ENCODE results near the gene HIF3A.

The HIF3A gene

DNA sequence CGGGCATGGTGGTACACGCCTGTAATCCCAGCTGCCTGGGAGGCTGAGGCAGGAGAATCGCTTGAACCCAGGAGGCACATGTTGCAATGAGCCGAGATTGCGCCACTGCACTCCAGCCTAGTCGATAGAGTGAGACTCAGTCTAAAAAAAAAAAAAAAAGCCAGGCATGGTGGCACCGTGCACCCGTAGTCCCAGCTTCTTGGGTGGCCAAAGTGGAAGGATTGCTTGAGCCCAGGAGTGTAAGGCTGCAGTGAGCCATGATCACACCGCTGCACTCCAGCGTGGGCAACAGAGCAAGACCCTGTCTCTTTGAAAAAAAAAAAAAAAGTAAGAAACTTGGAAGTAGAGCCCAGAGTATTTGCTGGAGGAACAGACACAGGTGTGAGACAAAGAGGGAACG lies 88.8 kb downstream of the HIF3A start:
- no peak for DNase-seq

DNA sequence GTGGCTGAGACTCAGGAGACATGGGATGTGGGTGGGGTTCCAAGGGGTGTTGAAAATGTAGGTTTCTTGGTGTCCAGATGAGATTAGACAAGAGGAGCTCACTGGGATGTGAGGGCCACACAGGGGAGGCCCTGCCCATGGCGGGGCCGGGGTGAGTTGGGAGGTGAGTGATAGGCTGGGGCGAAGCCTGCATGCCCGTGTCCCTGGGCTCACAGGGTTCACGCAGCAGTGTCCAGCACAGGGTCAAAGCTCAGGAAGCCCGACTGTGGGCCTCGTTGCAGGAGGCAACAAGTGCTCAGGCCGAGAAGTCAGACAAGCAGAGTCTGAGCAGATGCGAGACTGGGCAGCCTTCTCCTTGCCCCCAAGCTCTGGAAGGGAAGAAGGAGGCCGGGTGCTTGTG lies 89.3 kb downstream of the HIF3A start:
- no peak for DNase-seq

DNA sequence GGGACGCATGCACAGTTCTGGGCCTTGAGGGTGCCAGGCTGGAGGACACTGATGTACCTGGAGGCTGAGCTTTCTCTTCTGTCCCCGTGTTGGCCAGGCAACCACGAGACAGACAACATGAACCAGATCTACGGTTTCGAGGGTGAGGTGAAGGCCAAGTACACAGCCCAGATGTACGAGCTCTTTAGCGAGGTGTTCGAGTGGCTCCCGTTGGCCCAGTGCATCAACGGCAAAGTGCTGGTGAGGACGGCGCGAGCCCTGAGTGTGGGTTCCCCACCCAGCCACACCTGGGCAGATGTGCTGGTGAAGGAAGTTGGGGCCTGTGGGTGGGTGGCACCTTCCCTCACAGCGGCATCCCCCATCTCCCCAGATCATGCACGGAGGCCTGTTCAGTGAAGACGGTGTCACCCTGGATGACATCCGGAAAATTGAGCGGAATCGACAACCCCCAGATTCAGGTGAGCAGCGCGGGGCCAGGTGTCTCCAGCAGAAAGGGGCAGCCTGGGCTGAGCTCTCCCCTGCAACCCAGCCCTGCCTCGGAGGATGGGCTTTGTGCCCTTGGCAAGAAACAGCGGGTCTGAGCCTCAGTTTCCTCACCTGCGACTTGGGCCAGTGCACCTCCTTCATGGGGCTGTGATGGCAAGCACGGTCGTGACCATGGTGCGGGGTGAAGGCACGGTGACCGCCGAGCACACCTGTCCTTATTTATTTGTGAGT lies 90.3 kb downstream of the HIF3A start:
- DNase-seq = no peak

DNA sequence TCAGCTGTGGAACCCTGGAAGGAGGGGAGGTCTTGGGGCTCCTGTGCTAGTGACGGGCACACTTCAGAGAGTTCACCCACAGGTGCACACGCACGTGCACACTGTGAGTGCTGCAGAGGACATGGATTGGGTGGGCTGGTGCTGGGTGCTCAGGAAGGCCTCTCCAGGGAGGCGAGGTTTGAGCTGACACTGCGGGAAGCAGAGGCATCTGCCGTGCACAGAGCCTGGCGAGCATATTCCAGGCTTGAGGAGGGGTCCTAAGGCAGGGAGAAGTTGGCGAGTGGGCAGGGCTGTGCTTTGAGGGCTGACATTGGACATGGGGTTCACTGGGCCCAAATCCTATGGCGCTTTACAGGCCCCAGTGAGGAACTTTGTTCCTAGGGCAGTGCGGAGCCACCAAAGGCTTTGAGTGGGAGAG lies 90.9 kb downstream of the HIF3A start:
- DNase-seq = no peak

DNA sequence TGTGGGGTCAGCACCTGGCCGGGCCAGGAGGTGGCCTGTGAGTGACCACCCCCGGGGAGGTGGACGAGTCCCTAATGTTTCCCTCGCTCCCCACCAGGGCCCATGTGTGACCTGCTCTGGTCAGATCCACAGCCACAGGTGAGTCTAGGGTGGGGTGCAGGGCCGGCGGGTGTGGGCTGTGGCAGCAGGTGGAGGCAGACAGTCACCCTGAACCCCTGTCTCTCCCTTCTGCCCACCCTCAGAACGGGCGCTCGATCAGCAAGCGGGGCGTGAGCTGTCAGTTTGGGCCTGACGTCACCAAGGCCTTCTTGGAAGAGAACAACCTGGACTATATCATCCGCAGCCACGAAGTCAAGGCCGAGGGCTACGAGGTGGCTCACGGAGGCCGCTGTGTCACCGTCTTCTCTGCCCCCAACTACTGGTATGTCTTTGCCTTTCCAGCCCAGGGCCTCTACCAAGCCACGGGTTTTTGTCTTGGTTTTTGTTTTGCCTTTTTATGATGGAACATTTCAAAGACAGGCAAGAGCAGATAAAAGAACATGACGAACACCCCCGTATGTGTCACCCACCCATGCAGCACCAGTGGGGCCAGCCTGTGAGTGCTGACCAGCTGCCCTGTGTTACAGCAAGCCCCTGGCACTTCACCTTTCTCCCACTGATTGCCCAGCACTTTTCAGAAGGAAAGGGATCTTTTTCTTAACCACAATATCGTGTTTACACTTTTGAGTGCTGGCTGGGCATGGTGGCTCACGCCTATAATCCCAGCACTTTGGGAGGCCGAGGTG lies 91.7 kb downstream of the HIF3A start:
- no peak for DNase-seq

DNA sequence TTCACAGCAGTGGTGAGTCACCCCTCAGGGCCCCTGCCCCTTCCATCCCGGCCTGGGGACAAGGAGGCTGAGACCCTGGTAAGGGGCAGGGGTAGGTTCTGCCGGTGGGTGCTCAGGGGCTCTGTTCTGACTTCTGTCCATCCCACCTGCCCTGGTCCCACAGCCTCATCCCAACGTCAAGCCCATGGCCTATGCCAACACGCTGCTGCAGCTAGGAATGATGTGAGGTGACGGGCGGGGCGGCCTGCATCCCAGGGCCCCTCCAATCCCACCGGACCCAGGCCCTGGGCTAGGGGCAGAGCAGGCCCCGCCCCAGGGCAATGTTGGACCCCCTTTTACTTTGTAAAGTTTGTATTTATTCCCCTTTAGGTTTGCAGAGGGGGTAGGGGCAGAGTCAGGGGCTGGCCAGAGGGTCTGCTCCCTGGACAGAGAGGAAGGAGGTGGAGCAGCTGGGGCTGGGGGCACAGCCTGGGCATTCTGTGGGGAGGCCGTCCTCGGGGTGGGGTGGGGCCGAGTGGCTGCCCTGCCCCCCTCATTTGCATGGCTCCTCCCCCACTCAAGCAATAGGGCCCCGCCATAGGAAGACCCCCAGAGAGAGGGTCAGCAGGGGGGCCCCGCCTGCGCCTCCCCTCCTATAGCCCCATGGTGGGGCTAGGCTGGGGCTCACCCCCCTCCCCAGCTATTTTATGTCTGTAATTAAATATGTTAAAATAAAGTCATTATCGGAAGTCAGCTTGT lies 93.4 kb downstream of the HIF3A start:
- no peak for DNase-seq

DNA sequence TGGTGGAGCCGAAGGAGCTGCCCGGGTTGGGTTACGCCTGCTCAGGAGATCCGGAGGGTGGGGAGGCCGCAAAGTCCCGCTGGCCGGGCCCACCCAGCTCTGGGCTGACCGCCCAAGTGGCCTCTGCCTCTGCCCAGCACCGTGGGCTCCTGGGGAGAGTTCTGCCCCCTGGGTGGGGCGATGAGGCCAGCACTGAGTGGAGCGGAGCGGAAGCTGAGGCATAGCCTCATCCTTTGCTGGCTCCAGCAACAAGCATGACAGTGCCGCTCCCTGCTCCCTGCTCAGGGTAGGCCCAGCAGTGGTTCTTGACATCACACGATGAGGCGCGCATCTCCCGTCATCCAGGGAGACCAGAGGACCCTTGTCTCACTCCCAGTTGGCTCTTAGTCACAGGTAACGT lies 94.0 kb downstream of the HIF3A start:
- DNase-seq = no peak

DNA sequence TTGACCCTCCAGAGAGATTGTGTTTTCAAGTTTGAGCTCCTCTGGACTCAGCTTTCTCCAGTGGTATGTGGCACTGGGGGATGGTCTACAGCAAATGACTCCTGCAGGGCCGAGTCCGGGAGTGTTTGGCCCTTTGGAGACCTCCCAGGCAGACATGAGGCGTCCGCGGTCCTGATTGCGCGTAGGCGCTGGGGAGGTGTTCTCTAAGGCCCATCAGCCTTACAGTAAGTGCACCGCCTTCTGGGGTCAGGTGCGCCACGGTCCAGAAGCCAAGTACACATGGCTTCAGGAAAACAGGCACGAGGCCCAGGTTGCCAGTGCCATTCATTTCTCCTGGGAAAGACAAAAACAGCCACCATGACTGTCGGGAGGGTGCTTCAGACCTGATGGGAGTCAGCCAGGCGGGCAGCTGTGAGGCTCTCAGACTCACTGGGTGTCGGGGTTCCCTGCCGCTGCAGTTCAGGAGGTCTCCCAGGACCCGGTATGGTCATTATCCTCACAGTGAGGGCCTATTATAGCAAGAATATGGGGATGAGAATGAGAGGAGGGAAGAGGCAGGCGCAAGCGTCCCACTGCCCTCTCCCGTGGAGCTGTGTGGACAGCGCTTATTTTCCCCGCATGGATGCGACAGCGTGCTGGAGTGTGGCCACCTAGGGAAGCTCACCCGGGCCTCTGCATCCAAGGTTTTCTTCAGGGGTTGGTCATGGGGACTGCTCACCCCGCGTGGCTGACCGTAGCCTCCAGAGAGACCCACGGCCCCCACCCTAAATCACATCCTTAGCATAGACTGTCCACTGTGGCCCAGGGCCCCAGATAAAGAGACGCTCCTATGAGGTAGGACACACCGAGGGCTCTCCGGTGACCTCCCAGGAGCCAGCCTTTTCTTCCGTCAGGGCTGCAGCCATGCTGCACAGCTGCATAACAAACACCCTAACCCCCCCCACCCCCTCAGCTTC lies 94.7 kb downstream of the HIF3A start:
- no peak for DNase-seq

DNA sequence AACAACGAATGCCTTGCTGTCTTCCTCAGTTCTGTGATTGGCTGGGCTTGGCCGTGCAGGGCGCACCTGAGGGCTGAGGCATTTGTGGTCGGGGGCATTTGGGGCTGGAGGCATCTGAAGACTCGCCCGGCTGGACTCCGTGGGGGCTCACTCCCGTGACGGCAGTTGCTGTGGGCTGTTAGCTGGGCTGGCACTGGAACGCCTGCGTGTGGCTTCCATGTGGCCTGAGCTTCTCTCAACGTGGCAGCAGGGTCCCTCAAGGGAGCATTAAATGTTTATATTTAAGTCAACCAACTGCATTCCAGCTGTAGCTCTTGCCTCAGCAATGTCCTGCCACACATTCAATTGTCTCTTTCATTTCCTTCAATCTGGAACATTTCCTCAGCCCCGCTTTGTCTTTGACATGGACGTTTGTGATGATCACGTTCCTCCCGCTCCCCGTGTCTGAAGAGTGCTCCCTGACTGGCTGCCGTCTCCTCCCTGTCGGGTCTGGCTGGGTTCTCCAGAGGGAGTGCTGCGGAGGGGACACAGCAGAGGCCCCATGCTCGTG lies 95.5 kb downstream of the HIF3A start:
- DNase-seq = no peak

DNA sequence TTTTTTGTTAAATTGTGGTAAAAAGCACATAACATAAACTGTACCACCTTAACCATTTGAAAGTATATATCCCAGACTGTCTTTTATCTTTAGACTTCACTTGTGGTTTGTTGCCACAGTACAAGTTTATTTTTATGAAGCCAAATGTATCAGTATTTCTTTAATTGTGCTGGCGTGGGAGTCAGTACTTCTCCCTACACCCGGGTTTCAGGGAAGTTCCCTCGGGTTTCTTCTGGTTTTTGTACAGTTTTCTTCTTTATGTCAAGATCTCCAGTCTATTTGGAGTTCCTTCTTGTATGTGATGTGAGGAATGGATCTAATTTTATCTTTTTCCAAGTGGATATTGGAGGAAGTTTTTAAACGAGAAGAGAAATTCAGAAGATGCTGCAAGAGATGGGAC lies 96.0 kb downstream of the HIF3A start:
- DNase-seq = no peak

Data from NCI-H526 (cell line).